OCI-M2 (cell line): ENCODE data around the gene PDXDC1.
A peak's percentile ranks its signal among the peaks of the same experiment; 100 is the strongest.
"Not testable (repeated sequence)": the region's sequence is repeated elsewhere in the genome, so short reads cannot be mapped to it uniquely, and the experiment has no call there.

Experiments
- DNase-seq: peaks from one replicate; lab custom pipeline; 2025; ENCODE audit not compliant: unreplicated experiment; lab: John Stamatoyannopoulos, UW

The PDXDC1 gene, protein sequence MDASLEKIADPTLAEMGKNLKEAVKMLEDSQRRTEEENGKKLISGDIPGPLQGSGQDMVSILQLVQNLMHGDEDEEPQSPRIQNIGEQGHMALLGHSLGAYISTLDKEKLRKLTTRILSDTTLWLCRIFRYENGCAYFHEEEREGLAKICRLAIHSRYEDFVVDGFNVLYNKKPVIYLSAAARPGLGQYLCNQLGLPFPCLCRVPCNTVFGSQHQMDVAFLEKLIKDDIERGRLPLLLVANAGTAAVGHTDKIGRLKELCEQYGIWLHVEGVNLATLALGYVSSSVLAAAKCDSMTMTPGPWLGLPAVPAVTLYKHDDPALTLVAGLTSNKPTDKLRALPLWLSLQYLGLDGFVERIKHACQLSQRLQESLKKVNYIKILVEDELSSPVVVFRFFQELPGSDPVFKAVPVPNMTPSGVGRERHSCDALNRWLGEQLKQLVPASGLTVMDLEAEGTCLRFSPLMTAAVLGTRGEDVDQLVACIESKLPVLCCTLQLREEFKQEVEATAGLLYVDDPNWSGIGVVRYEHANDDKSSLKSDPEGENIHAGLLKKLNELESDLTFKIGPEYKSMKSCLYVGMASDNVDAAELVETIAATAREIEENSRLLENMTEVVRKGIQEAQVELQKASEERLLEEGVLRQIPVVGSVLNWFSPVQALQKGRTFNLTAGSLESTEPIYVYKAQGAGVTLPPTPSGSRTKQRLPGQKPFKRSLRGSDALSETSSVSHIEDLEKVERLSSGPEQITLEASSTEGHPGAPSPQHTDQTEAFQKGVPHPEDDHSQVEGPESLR

GRCh38 chr16:14974656-14975417 lies at the start of gene PDXDC1:
TSS of gene PDXDC1 (plus strand) at chr16:14975026. CDS start at chr16:14975200, 174 bp downstream.
- DNase-seq = peak; percentile 44

GRCh38 chr16:14928064-14928714 lies 46.6 kb upstream of the PDXDC1 start:
- DNase-seq = not testable (repeated sequence)

DNA sequence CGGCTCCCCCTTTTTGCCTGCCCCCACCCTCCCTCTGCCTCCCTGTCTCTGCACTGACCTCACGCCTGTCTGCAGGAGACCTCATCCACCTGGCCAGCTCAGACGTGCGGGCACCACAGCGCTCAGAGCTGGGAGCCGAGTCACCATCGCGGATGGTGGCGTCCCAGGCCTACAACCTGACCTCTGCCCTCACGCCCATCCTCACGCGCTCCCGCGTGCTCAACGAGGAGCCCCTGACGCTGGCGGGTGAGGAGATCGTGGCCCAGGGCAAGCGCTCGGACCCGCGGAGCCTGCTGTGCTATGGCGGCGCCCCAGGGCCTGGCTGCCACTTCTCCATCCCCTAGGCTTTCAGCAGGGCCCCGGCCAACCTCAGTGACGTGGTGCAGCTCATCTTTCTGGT lies 45.6 kb upstream of the PDXDC1 start:
- not testable (repeated sequence) for DNase-seq

- DNase-seq = not testable (repeated sequence)
These were observed 44.6 kb upstream of the PDXDC1 start for GRCh38 chr16:14930246-14930645.

GRCh38 chr16:14930971-14931370 lies 43.9 kb upstream of the PDXDC1 start:
- DNase-seq = not testable (repeated sequence)

- not testable (repeated sequence) for DNase-seq
These were observed 42.0 kb upstream of the PDXDC1 start for GRCh38 chr16:14932581-14933375.

DNA sequence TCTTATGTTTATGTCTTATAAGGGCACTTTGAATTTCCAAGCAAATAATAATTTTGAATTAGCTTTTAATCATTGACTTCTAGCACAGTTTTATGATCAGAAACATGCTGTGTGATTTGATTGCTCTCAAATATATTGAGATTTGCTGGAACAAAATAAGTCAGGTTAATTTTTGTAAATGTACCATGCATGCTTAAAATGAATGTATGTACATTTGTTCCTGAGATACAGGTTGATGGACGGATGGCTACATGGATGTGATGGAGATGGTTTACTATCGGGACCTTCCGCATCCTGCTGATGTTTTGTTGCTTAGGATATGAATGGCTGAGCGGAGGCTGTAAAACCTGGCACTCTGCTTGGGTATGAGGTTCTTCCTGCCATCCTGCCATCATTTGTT lies 37.7 kb upstream of the PDXDC1 start, which contains the start of gene NPIPA1:
Gene NPIPA1, plus strand, starts transcription at position 301 of the 400 bp plus-strand sequence. Its CDS starts 0 bp downstream, at position 301.
- DNase-seq = not testable (repeated sequence)

GRCh38 chr16:14937994-14938393 lies 36.8 kb upstream of the PDXDC1 start:
- DNase-seq = not testable (repeated sequence)

- DNase-seq = not testable (repeated sequence)
These were observed 32.1 kb upstream of the PDXDC1 start for GRCh38 chr16:14942686-14943085.

DNA sequence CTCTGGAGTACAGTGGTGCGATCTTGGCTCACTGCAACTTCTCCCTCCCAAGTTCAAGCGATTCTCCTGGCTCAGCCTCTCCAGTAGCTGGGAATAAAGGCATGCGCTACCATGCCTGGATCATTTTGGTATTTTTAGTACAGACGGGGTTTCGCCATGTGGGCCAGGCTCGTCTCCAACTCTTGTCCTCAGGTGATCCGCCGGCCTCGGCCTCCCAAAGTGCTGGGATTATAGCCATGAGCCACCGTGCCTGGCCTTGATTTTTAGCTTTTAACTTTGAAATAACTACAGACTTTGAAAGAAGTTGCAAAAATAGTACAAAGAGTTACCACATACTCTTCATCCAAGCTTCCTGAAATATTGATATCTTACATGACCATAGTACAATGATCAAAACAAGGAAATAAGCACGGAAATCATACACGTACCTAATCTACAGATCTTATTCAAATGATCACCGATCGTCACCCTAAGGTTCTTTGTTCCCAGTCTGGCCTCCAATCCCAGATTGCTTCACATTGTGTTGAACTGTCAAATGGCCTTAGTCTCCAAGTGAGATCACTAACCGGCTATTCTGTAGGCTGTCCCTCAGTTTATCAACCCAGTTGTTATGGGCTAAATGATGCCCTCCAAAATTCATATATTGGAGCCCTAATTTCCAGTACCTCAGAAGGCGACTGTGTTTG lies 19.1 kb upstream of the PDXDC1 start:
- no peak for DNase-seq

GRCh38 chr16:14957576-14958322 lies 17.1 kb upstream of the PDXDC1 start:
- DNase-seq = no peak

- no peak for DNase-seq
These were observed 16.6 kb upstream of the PDXDC1 start for GRCh38 chr16:14958323-14958600.

DNA sequence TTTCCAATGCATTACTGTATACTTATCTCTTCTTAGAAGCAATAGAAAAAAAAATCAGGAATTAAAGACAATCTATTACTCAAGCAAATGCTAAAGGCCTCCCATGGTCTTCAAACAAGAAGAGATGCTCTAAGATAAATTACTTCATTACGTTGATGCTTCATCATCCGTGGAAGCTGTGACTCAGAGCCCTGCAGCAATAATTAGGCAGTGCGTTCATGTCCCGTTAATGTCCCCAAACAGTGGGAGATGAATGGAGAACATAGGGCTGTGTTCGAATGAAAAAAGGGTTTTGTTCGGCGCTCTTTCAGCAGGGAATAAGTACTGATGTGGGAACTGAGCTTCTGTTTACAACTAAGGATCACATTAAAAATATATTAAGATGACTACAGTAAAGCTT lies 15.9 kb upstream of the PDXDC1 start:
- DNase-seq = no peak

DNA sequence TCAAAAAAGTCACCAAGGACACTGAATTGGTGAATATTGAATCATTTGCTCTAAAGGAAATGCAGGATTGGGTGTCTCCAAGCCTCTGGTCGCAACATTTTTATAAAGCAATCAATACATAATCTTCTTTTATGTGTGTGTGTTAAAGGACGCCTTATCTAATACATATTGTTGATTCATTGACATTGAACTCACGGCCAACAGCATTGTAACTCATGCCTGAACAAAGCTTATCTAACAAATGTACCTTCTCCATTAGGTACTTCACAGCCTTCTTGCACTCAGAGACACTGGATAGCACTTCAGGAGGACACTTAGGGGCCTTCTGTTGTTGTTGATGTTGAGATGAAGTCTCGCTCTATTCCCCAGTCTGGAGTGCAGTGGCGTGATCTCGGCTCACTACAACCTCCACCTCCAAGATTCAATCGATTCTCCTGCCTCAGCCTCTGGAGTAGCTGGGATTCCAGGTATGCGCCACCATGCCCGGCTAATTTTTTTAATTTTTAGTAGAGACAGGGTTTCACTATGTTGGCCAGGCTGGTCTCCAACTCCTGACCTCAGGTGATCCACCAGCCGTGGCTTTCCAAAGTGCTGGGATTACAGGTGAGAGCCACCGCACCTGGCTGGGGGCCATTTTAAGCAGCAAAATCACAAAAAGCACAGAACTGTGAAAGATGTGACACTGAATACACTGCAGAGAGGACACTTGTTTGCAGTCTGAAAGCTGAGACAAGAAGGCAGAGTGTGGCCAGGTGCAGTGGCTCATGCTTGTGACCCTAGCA lies 13.2 kb upstream of the PDXDC1 start:
- no peak for DNase-seq

- no peak for DNase-seq
These were observed 11.3 kb upstream of the PDXDC1 start for GRCh38 chr16:14963281-14964173.

DNA sequence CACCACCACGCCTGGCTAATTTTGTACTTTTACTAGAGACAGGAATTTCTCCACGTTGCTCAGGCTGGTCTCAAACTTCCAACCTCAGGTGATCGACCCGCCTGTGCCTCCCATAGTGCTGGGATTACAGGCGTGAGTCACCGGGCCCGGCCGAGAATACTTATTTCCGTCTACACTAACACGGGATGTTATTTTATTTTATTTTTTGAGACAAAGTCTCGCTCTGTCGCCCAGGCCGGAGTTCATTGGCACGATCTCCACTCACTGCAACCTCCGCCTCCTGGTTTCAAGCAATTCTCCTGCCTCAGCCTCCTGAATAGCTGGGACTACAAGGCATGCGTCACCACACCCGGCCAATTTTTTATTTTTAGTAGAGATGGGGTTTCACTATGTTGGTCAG lies 9.5 kb upstream of the PDXDC1 start:
- DNase-seq = no peak

DNA sequence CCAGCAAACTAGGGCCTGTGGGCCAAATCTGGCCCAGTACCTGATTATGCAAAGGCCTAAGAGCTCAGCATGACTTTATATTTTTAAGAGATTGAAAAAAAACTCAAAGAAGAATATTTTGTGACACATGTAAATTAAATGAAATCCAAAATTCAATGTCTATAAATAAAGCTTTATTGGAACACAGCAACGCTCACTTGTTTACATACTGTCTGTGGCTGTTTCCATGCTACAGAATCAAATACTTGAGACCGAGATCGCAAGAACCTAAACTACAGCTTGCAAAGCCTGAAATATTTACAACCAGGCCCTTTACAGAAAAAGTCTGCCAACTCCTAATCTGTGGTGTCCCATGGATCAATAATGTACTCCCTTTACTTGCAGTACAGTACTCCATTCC lies 5.0 kb upstream of the PDXDC1 start:
- not testable (repeated sequence) for DNase-seq
